Activated CD8-positive, alpha-beta memory T cell treated with anti-CD3 and anti-CD28 coated beads, Interleukin-2, amount 50 U/mL, for 24 hours (primary cell): ENCODE results near the gene ADAMTS12.

Experiments
- DNase-seq: peaks from one replicate; pipeline ENCODE4 v3.0.0-alpha.2; 2020; ENCODE audit errors: extremely low read depth

ADAMTS12 gene

DNA sequence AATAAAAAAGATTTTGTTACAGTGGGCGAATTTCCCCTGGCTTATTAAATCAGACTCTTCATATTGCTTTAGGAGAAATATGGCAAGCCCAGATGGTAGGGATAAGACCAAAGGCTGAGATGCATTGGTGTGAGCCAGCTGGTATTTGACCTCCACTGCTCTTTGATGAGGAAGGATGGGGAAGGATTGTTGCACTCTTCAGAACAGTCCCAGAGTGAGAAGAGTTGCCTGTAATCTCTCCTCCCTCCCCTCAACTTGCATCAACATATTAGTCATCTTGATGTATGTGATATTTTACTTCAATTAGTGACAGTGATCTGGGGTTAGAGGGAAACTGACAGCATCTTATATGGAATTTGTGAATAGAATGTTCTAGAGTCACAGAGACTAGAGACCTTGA lies 136.6 kb downstream of the ADAMTS12 start:
- no peak for DNase-seq

DNA sequence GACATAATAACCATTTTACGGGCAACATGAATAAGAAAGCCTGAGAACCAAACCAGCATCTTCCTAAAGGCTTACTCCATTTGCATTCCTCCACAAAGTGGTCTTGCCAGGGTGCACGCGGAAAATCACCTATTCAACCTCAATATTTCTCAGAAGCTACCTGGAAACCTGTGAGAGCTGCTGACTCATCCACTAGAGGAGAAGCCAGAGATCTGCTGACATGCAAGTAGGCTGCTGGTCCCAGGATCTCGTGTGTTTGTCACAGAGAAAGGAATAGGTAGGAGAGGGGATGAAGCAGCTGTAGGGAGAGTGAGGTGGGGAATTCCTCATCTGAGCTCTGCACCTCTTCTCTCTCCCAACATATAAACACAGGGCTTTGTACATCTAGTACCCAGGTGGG lies 138.1 kb downstream of the ADAMTS12 start:
- no peak for DNase-seq

DNA sequence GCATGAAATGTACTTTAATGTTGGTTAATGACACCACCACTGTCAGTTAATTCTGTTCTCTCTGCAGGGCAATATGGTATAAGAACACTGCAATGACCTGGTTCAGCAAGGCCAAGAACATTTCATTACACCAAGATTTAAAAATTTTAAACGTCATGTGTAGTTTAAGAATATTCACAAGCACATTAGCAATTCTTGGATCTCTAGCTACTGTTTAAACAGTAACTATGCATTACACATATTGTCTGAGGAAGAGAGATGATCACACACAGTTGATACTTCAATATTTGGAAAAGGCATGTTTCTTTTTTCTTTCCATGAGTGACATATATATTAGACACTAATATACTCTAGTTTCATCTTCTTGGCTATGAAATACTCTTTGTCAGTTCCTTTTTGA lies 143.0 kb downstream of the ADAMTS12 start:
- DNase-seq: no peak

DNA sequence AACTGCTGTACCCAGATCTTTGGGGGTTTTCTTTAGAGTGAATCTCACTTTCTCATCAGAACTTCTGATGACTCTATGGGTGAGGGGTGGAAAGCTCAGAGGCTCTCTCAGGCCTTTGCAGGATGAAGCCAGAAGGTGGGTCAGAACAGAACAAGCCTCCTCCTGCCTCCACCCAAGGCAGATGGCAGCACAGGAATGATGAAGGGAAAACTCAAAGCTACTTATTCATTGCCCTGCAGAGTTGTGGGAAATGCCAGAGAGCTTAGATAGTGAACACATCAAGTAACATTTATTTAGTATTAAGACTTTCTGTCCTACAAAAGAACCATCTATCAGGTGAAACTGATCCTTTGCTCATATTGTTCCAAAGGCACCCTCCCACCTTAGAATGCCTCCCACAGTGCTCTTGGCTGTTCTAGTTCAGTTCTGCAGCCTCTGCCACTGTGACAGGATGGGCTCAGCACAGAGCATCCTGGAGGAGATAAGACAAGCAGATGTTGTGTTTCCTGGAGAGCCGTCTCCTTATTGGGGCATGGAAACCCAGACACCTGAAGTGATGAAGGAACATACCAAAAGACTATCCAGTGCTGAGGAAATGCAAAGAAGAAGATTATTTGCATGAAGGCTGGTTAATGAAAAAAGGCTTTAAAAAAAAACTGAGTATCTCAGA lies 146.6 kb downstream of the ADAMTS12 start:
- no peak for DNase-seq

DNA sequence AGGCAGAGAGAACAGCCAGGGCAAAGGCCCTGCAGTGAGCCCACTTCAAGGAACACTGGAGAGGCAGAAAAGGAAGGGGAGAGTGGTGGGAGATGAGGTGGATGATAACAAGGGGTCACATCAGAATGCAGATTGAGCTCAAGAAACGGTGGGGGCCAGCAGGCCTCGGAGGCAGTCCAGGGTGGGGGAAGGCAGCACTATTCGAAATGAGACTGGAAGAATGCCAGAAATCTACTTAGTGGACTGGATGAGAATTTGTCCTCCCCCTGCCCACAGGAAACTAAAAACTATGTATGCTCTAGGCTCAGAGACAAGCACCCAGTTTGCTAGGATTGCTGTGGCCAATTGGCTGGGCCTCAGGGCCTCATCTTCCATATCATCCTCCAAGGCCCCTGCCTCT lies 148.7 kb downstream of the ADAMTS12 start:
- DNase-seq: no peak

DNA sequence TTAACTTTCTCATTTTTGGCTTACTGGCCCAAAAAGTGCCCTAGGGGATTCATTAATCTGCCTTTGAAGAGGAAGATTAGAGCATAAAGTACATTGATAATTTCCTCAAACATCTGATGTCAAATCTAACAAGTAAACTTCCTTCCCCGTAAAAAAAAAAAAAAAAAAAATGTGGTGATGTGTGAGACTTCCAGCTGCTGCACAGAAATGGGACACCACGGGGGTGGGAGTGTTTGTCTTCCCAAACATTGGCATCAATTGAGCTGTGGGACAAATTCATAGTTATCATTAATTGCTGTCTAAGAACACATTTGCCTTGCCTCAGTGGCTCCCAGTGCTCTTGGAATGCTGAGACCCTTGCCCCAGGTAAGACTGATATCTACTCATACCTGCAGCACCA lies 149.6 kb downstream of the ADAMTS12 start:
- DNase-seq: no peak

DNA sequence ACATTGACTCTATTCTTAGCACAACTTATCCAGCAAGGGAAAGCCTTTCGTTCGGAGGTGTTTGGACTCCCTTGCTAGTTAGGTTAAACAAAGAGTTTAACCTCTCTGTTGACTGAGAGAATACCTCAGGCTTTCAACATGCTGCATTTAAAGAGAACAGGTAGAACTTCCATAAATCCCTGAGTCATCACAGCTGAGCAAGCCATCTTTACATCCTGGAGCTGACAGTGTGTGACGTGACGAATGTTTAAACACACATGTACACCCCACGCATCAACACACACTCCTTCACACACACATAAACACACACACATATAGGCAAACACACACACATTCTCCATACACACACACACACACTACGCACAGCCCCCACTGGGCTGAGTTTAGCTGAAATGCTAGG lies 152.8 kb downstream of the ADAMTS12 start:
- no peak for DNase-seq

DNA sequence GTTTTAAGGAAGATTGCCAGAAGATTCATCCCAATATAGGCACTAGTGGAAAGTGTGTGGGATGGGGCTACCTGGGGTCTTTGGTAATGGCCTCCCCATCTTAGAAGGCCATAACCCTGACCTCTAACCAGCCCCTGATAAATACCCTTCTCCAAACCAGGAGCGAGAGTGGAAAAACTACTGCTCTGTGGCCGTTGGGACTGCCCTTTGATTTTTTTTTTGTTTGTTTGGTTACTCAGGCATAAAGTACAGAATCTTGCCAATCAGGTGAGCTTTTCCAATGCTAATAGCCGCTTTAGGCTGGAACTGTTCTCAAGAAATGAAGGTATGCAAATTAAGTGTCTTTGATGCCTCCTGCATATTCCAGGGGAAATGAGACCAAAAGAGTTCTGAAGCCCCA lies 153.7 kb downstream of the ADAMTS12 start:
- DNase-seq: no peak

DNA sequence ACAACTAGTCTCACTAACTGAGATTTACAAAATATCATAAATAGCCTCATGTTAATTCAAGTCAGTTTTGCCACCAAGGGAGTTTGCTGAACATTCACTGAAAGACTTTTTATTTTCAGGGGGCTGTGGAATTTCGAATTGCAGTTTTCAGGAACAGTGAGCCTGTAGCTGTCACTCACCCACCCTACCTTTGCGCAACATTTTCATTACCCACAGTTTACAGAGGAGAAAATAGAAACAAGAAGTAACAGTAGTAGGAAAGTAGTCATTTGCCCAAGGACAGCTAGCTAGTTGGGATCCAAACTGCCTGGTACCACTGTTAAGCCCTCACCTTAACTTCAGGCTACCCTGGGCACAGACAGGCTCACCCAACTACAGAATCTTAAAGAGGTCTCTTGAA lies 154.1 kb downstream of the ADAMTS12 start:
- DNase-seq: no peak

DNA sequence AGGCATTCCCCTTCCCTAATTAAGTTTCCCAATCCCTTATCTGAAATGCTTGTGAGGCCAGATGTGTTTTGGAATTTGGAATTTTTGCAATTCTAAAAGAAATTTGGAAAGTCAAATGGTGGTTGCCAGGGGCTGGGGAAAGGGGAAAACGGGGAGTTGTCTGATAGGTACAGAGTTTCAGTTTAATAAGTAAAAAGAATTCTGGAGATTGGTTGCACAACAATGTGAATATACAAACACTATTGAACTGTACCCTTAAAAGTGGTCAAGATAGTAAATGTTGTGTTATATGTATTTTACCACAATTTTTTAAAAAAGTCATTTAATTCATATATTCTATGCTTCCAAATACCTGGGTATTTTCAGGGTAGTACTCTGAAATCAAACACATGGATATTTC lies 154.5 kb downstream of the ADAMTS12 start:
- DNase-seq: no peak

DNA sequence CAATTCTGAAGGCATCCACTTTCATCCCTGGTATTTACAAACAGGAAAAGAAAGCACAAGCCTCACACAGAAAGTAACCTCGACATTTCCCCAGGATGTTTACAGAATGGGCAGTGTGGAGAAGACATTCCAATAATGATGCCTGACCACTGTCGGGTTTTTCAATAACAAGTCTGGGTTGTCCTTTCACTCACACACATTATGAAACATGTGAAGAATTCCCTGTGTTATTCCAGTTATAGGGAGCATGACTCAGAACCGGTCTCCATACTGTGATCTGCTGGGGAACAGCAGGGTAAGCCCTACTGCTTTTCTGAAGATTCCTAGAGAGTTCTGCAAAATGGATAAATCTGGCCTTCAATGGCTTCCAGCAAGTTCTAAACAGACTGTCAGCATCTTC lies 155.3 kb downstream of the ADAMTS12 start:
- DNase-seq: no peak

DNA sequence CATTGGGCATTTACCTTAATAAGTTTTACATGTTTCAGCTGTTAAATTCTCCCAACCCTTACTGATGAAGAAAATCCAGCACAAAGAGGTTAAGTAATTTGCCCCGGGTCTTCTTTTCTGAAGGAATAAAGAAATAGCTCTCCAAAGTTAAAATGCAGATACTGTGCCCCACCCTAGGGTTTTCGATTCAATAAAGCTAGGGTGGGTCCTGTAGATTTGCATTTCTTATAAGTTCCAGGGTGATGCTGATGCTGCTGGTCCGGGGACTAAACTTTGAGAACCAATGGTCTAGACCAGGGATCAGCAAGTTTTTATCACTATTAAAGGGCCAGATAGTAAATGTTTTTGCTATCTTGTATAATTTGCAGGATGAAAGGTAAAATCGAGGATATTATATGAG lies 156.7 kb downstream of the ADAMTS12 start:
- no peak for DNase-seq

DNA sequence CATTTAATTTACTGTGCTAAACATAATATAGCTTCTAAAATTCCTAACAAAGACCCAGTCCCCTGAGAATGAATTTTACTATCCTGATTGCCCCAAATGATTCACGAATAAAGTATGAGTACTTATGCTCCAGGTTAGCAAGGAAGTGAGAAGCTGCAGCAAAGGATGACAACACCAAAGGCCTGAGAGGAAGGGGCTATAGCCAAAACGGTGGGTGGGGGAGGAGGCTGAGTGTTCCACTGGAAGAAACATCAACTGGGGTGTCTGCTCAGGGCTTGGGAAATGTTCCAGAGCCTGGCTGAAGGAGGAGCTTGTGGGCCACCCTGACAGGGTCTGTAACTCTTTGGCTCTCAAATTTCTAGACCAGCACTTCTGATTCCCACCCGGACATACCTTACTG lies 157.3 kb downstream of the ADAMTS12 start:
- DNase-seq: no peak

DNA sequence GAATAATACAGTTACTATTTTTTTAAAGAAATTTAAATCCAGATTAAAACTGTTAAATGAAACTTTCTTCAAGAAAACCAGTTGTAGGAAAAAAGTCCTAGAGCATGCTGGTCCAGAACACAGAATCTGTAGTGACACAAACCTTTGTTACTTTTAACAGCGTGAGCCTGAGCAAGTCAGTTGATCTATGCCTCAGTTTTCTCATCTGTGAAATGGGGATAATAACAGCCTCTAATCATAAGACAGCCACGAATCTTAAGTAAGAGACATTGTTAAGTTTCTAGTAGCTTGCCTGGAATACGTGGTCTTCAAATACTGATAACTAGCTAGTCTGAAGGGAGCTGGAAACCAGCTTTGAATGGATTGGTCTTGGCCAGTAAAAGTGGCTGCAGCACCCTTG lies 158.6 kb downstream of the ADAMTS12 start:
- no peak for DNase-seq

DNA sequence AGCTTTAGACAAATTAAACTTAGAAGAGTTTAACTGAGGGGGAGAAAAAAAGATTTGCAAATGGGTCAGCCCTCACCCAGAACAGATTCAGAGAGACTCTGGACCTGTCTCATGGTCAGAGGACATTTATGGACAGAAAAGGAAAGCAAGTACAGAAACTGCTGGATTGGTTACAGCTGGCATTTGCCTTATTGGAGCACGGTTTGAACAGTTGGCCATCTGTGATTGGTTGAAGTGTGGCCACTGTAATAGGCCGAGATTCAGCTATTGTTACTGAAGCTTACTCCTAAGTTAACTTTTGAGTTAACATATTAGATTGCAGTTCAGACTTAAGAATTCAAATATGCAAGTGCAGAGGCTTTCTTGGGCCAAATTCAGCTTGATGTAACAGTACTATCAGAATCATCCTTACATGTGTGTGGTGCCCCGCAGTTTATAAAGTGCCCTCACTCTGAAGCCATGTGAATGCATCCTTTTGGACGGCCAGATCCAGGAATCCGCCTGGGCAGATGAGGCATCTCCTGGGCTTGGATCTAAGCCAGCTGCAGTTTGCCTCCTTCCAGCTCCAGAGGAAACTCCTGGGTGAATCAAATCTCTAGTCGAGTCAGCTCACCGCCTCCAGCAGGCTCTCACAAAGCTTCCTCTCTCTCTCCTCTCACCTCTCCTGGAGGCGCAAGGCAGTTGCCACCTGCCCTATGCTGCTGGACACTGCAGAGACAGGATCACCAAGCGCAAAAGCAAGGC lies 165.2 kb downstream of the ADAMTS12 start:
- DNase-seq: no peak

DNA sequence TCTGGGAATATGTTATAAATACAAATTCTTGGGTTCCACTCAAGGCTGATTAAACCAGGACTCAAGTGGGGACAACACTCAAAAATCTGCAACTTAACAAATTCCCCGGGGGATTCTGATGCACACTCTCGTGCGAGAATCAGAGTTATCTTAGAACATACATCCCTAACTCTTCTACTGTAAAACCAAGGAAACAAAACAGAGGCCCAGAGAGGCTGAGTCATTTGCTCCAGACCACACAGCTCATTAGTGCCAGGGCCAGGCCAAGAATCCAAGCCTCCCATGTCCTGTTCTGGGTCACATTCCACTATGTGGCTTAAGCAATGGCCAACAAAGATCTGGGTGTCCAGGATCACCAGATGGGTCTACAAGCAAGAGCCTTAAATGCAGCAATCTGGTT lies 166.0 kb downstream of the ADAMTS12 start:
- DNase-seq: no peak

DNA sequence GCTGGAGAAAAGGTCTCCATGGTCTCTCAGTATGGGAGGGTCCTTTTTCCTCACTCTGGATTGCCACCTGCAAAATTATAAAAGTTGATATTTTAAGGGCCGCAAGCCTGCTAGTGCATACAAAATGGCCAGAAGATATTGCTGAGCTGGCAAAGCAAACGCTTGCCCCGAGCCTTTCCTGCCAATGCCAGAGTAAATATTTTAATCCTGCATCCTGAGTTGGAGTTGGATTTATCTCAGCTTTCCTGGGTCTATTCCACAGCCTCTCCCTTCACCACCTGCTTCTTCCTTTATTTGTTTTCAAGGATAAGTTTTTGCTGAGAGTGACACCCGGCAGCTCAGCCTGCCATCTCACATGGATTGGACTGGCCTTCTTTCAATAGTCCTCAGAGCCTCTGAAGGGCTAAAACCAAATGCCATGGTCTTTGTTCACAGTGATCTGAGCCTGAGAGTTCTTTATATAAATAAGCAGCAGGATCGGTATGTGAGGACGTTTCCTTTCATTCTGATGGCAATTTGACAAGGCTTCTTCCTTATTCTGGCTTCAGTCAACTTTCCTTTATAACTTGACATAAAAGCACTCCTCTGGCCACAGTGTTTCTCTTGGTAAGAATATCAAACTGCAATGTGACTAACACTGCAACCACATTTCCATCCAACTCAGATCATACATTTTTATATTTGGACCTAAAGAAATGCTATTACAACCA lies 170.1 kb downstream of the ADAMTS12 start:
- no peak for DNase-seq

DNA sequence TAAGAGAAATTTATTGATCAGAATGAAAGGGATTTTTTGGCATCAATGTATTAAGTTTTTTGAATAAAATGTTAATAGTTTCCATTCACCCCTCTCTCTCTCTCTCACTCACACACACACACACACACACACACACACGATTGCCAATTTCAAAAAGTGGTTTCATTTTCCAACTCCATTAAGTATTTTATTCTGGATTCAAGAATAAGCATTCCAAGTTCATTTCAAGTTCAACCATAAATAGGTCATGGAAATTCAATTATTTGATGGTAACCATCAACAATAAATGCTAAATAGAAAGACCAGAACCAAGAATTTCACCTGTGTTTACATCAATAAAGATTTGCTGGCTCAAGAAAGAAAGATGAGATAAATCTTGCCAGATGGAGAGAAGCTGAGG lies 171.6 kb downstream of the ADAMTS12 start:
- no peak for DNase-seq

DNA sequence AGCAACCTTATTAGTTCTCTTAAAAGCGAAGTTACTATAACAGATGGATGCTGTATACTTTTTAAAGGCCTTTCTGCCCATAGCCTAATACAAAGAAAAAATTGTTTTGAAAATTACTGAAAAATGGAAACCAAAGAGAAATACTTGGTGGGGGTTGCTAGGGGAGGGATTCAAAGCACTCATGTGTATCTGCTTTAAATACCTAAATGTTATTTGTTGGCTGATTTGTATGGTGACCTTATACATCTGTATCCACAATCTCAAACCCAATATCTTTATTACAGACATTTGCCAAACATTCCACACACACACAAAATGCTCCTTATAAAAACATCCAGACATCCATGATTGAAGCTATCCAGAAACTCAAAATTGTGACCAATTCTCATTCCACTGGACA lies 172.0 kb downstream of the ADAMTS12 start:
- DNase-seq: no peak

DNA sequence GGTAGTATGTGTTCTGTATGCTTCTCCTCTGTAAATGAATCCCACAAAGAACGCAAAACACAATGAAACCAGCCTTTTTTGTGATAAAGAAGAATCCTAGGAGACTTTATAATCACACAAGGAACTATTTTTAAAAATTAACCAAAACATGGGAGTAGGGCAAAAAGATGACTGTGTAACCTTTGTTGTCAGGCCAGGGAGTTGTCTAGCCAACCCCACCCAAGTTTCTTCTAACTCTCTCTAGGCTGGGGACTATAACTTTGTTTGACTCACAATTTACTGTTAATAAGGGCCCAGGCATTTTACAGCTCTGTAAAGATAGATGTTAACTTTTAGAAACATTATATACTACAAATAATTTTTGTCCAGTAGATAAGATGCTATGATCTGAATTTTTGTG lies 176.1 kb downstream of the ADAMTS12 start:
- no peak for DNase-seq

DNA sequence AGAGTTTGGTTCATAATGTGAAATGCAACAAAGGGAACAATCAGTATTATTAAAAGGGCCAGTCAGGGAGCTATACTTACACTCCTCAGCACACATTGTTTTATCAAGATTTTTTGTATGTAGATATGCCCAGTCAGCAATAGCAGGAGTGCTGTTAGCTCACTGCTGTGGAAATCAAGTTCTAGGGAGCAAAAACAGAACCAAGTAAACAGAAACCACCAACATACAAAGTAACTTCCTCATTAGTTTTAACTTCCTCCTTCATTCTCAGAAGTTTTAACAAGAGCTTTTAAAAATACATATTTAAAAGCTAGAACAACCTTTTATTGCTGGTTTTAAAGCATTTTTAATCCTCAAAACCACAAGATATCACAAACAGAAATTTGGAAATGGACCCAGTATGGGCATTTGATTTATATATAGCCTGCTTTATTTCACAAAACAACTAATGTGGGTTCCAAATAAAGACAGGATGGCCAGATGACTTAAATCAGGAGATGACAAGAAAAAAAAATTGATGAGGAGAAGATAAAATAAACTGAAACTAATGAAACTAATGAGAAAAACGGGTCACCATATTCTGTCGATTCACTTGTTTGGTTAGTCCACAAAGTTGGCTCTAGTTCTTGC lies 178.5 kb downstream of the ADAMTS12 start:
- no peak for DNase-seq

DNA sequence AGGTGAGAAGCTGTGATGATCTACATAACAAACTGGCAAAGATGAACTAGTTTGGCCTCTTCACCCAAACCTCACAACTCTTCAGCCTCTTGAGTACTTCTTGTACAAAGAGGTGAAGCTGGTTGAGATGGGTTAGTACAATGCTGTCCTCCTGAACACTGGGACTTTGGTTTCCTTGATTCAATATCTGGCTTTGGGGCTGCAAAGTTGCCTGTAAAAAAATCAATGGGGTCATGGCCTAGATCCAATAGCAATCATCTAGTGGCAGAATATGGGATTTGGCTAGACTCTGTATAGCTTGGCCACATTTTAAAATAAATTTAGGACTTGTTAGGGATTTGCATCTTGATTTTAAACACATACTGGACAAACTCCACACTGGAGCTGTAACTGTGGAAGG lies 179.1 kb downstream of the ADAMTS12 start:
- DNase-seq: no peak
